Tibial nerve (tissue), 3 donors: ENCODE results near the gene ABI1.

Experiments
- CTCF ChIP-seq, 5 experiments: fragments of 200-600 bp in 3 of 5; fragments of 450-650 bp in 2 of 5; sonication (generic) in 3 of 5; IDR thresholded peaks; one replicate each; pipeline ENCODE4 v1.5.1; 2016 to 2019; ENCODE audit warnings: antibody characterized with exemption in 5 of 5, mild to moderate bottlenecking in 3 of 5, moderate library complexity in 2 of 5
- POLR2A ChIP-seq, 2 donors: fragments of 450-650 bp; IDR thresholded peaks; one replicate each; pipeline ENCODE4 v1.6.1; 2017; ENCODE audit warnings: antibody characterized with exemption in 2 of 2, mild to moderate bottlenecking in 2 of 2, moderate library complexity in 2 of 2

GRCh38 chr10:26715137-26715487 is 145.6 kb downstream of the ABI1 start:
- TF ChIP-seq CTCF (IDR thresholded peaks at IDR 0.05) (no peak), POLR2A (IDR thresholded peaks at IDR 0.05) (no peak)
